GM21360 (cell line): ENCODE measurements around the gene FAR2.

Experiments used
- ATAC-seq: cut with Tn5 transposase; IDR thresholded peaks from one replicate; pipeline ENCODE4 v1.9.1; 2021; ENCODE audit warnings: mild to moderate bottlenecking, moderate library complexity; ENCODE audit not compliant: unreplicated experiment

FAR2 gene

DNA sequence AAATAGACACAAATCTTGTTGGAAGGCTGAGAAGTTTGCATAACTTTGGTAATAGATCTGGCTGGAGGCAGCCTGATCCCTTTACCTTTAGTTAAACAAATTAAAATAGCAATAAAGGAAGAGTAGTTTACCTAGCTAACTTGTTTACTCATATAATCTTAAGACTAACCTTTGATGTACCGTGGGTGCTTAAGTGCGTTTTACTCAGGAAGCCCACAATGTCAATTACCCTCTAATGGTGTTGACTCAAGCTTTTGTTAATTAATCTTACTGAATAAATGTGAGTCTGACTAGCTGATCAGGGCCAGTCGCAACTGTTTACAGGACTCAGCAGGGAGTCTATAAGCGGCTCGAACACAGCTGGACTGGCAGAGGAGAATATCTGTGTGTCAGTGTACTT lies 51.5 kb downstream of the FAR2 start:
- ATAC-seq = no peak

DNA sequence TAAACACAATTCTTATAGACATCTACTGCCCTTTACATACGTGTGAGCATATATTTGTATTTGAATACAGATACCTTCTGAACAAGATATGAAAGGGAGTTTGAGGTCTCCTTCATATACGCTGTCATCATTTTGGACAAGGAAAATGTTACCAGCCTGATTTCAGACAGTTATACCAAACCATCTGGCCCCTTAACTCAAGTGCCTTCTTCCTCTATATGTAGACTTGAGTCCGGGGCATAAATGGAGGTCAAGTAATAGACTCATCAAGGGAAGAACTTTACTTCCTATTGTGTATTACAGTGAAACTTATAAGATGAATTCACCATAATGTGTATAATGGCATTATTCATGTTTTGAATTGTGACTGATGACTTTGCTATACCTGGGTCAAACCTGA lies 52.2 kb downstream of the FAR2 start:
- ATAC-seq = no peak

- no peak for ATAC-seq
These were observed 52.7 kb downstream of the FAR2 start for GRCh38 chr12:29201746-29202145.

DNA sequence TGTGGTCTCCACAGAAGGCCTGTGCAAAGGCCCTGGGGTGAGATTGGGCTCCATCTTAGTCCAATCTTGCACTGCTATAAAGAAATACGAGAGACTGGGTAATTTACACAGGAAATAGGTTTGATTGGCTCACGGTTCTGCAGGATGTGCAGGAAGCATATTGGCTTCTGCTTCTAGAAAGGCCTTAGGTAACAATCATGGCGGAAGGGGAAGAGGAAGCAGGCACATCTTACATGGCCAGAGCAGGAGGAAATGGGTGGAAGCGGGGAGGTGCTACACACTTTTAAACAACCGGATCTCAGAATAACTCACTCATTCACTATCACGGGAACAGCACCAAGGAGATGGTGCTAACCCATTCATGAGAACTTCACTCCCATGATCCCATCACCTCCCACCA lies 55.4 kb downstream of the FAR2 start:
- no peak for ATAC-seq

GRCh38 chr12:29207120-29207519 lies 58.0 kb downstream of the FAR2 start:
- ATAC-seq = no peak

GRCh38 chr12:29208060-29208459 lies 59.0 kb downstream of the FAR2 start:
- no peak for ATAC-seq

DNA sequence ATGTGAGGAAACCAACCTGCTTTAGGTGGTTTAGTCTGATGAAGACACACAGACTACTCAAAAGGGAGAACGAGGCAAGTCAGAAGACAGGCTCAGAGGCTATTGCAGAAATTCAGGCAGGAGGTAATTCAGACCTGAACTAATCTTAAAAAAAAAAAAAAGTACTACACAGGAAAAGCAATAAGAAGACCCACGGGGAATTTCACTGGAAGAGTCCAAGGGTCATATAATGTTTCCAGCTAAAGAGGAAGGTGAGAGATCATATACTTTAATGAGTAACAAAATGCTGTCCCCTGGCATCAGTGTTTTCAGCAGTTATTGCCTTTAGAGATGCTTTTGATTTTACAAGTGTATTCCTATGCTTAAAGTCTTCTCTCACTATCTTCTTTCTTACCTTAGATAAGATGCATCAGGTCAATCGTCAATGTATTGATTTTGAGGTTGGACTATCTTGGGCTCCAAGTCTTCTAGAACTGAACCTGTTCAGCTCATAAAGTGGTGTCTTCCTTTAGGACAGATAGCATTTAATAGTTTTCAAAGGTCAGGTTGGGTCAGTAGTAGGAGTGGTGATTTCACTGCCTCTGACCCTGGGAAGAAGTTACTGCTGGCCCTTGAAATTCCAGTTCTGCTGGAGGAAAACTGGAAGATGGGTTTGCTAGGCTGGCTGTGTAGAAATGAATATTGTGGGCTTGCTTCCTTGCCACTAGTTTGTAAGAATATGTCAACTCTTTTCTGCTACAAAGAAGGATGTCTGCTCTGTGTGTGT lies 60.0 kb downstream of the FAR2 start:
- no peak for ATAC-seq

- ATAC-seq = no peak
These were observed 62.6 kb downstream of the FAR2 start for GRCh38 chr12:29211696-29212095.

- ATAC-seq = no peak
These were observed 63.8 kb downstream of the FAR2 start for GRCh38 chr12:29212682-29213403.

- no peak for ATAC-seq
These were observed 67.2 kb downstream of the FAR2 start for GRCh38 chr12:29216266-29216665.

DNA sequence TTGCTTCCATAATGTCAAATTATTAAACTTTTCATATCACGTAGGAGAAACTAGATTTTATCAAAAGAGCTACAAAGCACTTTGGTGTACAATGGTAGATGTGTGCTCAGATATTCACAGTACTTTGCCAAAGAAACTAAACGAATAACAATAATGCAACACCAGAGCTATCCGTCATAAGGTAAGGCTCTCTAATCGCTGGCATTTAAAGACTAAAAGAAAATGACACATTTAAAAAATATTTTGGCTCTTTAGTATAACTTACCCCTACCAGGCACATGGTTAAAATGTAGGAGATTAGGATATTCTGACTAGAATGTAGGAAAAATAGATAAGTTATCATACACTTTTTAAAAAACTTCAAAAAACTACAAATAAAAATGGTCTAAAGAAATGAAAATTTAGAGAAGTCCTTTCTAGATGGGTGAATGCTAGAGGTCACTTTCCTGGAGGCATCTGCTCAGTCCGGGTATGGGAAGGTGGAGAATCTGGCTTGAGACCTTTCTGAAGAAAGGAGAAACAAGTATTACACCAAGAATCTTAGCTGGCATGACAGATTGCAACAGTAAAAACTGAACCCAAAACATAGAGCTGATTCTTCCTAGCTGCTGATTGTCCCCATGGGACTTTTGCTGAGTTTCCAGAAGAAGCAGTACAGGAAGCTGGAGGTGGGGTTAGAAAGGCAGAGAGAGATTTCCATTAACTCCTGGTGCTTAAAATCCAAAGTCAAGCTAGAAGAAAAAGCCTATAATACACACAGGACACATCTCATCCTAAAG lies 67.9 kb downstream of the FAR2 start:
- no peak for ATAC-seq

DNA sequence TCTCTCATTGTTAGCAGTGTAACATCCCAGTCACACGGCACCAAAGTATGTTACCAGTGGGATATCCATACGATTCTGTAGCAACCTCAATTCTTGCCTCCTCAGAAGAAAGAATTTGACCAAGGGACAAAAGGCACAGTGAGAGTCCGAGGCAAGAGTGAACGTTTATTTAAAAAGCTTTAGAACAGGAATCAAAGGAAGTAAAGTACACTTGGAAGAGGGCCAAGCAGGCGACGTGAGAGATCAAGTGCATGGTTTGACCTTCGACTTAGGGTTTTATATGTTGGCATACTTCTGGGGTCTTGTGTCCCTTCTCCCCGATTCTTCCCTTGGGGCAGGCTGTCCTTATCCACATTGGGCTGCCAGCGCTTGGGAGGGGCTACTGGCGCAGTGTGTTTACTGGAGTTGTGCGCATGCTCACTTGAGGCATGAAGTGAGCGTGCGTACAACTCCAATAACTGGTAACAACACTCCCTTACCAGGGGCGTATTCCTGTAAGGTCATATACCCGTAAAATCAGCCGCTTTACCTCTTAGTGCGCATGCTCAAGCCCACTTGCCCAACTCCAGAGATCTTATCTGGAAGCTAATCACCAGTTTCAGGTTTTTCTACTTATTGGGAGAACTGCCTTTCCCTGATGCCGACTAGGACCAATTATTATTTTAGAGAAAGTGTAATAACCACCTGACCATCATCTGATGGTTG lies 71.7 kb downstream of the FAR2 start:
- no peak for ATAC-seq

DNA sequence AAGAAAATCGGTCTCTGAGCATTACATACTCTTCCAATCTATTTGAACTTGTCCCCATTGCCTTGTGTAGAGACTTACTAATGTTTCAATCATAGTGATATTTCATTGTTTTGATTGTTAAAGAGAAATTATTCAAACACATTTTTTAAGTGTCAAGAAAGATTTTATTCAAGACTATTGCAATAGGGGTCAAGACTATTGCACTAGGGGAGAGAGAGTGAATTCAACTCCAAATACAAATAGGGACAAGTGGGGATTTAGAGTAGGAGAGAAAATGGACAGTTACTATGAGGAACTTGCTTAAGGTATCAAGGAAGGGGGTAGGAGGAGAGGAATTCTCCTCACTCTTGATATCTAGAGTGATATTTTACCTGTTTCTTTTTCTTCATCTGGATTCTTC lies 73.1 kb downstream of the FAR2 start:
- ATAC-seq = no peak

DNA sequence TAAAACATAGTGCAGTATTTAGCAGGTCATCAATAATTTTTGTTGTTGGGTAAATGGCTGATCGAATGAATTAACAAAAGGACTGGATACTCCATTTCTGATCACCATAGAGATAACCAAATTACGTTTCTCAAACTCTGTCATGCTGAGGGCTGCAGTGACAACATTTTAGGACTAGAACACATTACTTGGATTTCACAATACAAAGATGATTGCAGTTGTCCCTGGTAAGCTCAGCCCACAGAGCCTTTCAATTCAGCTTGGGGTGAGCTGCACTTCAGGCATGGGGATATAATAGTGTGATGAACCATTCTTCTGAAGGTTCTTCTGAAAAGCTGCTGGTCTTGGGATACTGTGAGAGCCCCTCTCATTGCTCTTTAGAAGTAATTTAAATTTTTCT lies 74.3 kb downstream of the FAR2 start:
- no peak for ATAC-seq

DNA sequence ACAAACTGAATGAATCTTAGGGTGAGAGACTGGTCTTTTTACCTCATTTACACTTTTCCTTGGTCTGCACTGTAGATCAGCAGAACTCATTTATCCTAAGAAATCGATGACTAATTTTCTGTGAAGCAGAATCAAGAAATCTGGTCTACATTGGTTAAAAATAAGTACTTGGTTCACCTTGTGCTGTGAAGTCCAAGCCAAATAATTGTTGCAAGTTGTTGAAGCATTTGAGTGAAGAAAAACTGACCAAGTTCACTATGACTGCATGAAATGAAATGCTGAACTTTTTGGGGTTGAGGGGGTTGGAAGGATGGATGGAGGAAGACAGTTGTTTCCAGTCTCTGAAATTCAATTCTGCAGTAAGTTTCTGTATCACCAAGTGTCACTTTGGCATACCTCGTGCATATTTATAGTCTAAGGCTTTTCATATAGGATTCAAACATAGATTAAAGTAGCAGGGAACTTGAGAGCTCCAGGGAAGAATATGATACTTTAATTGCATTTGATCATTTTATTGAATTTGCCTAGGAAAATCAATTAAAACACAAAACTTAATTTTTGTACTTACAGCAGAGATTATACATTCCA lies 75.0 kb downstream of the FAR2 start:
- no peak for ATAC-seq

- no peak for ATAC-seq
These were observed 75.5 kb downstream of the FAR2 start for GRCh38 chr12:29224572-29224971.

DNA sequence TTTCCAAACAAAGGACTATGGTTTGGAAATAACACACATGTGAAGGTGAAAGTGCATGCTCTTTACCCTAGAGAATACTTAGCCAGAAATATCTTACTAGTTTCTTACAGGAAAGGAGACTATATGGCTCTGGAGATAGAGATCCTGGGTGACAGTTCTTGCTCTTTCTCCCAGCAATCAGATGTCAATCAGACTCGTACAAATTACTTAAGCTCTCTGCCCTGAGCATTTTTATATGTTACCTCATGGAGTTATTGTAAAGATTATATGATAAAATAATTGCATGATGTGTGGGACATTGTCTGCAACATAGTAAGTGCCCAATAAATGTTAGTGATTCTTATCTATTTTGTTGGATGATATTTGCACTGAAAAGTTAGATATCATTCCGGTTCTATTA lies 76.8 kb downstream of the FAR2 start:
- no peak for ATAC-seq

DNA sequence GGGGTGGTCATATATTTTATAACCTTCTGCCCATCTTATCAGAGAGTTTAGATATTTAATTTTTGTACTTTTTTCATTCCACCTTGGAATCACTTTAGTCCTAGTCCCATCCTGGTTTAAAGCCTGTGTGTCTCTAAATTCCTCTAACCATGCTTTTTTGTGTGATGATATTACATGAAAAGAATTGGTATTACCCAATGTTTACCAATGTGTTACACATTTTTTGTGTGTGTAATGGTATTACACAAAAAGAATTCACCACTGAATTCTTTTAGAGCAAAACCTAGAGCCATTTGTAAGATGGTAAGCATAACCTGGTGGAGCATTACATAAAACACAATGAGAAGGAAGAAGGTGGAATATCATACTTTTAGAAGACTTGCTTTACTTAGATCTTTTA lies 77.5 kb downstream of the FAR2 start:
- no peak for ATAC-seq

DNA sequence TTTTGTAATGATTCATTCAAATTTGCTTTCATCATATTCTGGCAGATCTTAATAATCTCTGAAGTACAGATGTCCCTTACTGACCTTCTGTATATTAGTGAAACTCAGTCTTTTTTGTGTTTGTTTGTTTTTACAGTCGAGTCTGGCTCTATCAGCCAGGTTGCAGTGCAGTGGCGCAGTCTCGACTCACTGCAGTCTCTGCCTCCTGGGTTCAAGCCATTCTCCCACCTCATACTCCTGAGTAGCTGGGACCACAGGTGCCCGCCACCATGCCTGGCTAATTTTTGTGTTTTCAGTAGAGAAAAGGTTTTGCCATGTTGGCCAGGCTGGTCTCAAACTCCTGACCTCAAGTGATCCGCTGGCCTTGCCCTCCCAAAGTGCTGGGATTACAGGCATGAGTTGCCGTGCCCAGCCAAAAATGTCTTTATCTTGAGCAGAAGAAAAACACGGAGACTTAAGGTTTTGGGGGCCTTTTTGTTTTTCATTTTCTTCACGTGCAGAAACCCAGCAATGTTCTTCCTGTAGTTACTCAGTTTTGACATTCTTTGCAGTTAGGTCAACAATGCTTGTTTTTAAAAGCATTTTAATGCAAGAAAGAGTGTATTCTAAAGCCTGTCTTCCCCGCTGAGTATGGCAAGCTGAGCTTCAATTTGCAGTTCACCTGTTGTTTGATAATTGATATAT lies 79.5 kb downstream of the FAR2 start:
- ATAC-seq = no peak

- ATAC-seq = no peak
These were observed 80.1 kb downstream of the FAR2 start for GRCh38 chr12:29229158-29229505.
